HepG2 (cell line): Measurements from ENCODE around the gene OXSM. TPM values are rescaled to one million over a fixed set of nuclear protein-coding genes. Genes with fewer than 3 reads are reported as not detected.

Experiments
- AKNA ChIP-seq: sonication (generic); formaldehyde crosslinking; IDR thresholded peaks from 2 replicates; pipeline ENCODE4 v1.4.0; 2020; ENCODE audit warnings: missing genetic modification reagents, borderline replicate concordance
- CBX2 ChIP-seq, 2 experiments: fragments of 200-600 bp in 1 of 2; sonication (generic); formaldehyde crosslinking in 1 of 2; IDR thresholded peaks; 2 replicates each; pipeline versions ENCODE4 v1.7.0 to v1.8.1; 2018 to 2022; ENCODE audit warnings: low read depth in 2 of 2, low read length in 1 of 2, mild to moderate bottlenecking in 1 of 2, missing genetic modification reagents in 1 of 2
- DRAP1 ChIP-seq: IDR thresholded peaks from 2 replicates; pipeline ENCODE4 v1.6.1; 2016; ENCODE audit warnings: missing genetic modification reagents, missing compliant biosample characterization
- FOXP1 ChIP-seq, 2 experiments: fragments of 450-650 bp in 1 of 2; IDR thresholded peaks; 2 replicates each; pipeline ENCODE4 v1.6.1; 2017 to 2018; ENCODE audit warnings: antibody characterized with exemption in 1 of 2
- KDM2A ChIP-seq: sonication (generic); formaldehyde crosslinking; IDR thresholded peaks from 2 replicates; pipeline ENCODE4 v1.4.0; 2020; ENCODE audit warnings: low read depth, missing genetic modification reagents, borderline replicate concordance
- PITX1 ChIP-seq: sonication (generic); formaldehyde crosslinking; IDR thresholded peaks from 2 replicates; pipeline ENCODE4 v1.5.1; 2020; ENCODE audit warnings: mild to moderate bottlenecking, missing genetic modification reagents
- PRDM10 ChIP-seq: sonication (generic); formaldehyde crosslinking; IDR thresholded peaks from 2 replicates; pipeline ENCODE4 v1.4.0; 2020; ENCODE audit warnings: low read depth, missing genetic modification reagents
- SKIL ChIP-seq: sonication (generic); formaldehyde crosslinking; IDR thresholded peaks from 2 replicates; pipeline ENCODE4 v1.8.0; 2022; ENCODE audit warnings: missing genetic modification reagents, mild to moderate bottlenecking, moderate library complexity, borderline replicate concordance
- TGIF2 ChIP-seq: IDR thresholded peaks from 2 replicates; pipeline ENCODE4 v1.6.1; 2016; ENCODE audit warnings: control low read depth, missing compliant biosample characterization
- TRAFD1 ChIP-seq: sonication (generic); formaldehyde crosslinking; IDR thresholded peaks from 2 replicates; pipeline ENCODE4 v1.5.1; 2020; ENCODE audit warnings: missing genetic modification reagents, mild to moderate bottlenecking, borderline replicate concordance
- ZNF567 ChIP-seq: sonication (generic); formaldehyde crosslinking; IDR thresholded peaks from 2 replicates; pipeline ENCODE4 v1.8.1; 2023; ENCODE audit warnings: mild to moderate bottlenecking, missing genetic modification reagents, borderline replicate concordance
- polyA plus RNA-seq, 8 experiments: library from polyadenylated mRNA; depleted of rRNA in 3 of 8; stranded (reverse) in 7 of 8; unstranded in 1 of 8; fragments of >200 nt; fragmentation: Illumina TruSeq in 4 of 8; extraction: Trizol in 4 of 8; gene quantifications; 2 replicates each; pipeline versions ENCODE4 v1.2.1 to v1.2.3, GENCODE V29; 2011 to 2016; ENCODE audit warnings: low read depth in 4 of 8, missing spikeins in 1 of 8, mixed read lengths in 1 of 8; ENCODE audit not compliant: insufficient read depth in 1 of 8
- total RNA-seq, 5 experiments: library from RNA; depleted of rRNA; stranded (reverse); fragments of >200 nt; fragmentation: Illumina TruSeq; extraction: Trizol; gene quantifications; 2 replicates each; pipeline ENCODE4 v1.2.3, GENCODE V29; 2016; ENCODE audit warnings: low read depth in 1 of 5

OXSM gene
- total and polyA plus RNA-seq, 2 of the 13 experiments (the other 11 are each of a cell fraction or from before 2014, with no cell fraction given): 18.2 to 34.4 TPM

GRCh38 chr3:25801786-25802185 is 11.9 kb downstream of the OXSM start (continued):
- no peak for TF ChIP-seq AKNA (CRISPR knock-in tag)
- no peak for TF ChIP-seq TRAFD1 (CRISPR knock-in tag)
- no peak for TF ChIP-seq PITX1 (CRISPR knock-in tag)
- no peak for TF ChIP-seq PRDM10 (CRISPR knock-in tag)
- TF ChIP-seq SKIL (CRISPR knock-in tag): no peak
- TF ChIP-seq KDM2A (CRISPR knock-in tag): no peak
- no peak for TF ChIP-seq TGIF2
- no peak for TF ChIP-seq ZNF567 (CRISPR knock-in tag)
- no peak for TF ChIP-seq CBX2 (IDR thresholded peaks at IDR 0.05; ENCODE audit: low read depth, low read length)
- no peak for TF ChIP-seq CBX2 (CRISPR knock-in tag; IDR thresholded peaks at IDR 0.05; ENCODE audit: low read depth)
- TF ChIP-seq FOXP1 (IDR thresholded peaks at IDR 0.05): no peak
- TF ChIP-seq FOXP1 (CRISPR knock-in tag; IDR thresholded peaks at IDR 0.05): no peak
- TF ChIP-seq DRAP1 (CRISPR knock-in tag): no peak
